Ovary (tissue), 9 donors: ENCODE measurements around the gene EXOC2. TPM values are rescaled to one million over a fixed set of nuclear protein-coding genes. Genes with fewer than 3 reads are reported as not detected.
"Not testable (repeated sequence)": the region's sequence is repeated elsewhere in the genome, so short reads cannot be mapped to it uniquely, and the experiment has no call there.

ENCODE experiments used
- DNase-seq, 5 donors: peaks; one replicate each; pipeline ENCODE4 v3.0.0-alpha.2; 2019 to 2020
- H3K27ac ChIP-seq, 2 donors: fragments of 200-600 bp; one replicate each; pipeline versions ENCODE4 v1.5.1 to v1.8.0; 2019 to 2022
- H3K27me3 ChIP-seq: fragments of 200-600 bp; one replicate; pipeline ENCODE4 v1.8.0; 2022
- H3K36me3 ChIP-seq: fragments of 200-600 bp; sonication (generic); one replicate; pipeline ENCODE4 v1.5.1; 2019
- H3K4me1 ChIP-seq: one replicate; pipeline ENCODE4 v1.8.1; 2013; ENCODE audit warnings: mild to moderate bottlenecking, moderate library complexity; ENCODE audit not compliant: insufficient read depth
- H3K4me3 ChIP-seq: fragments of 200-600 bp; sonication (generic); one replicate; pipeline ENCODE4 v1.5.1; 2017
- H3K9me3 ChIP-seq, 2 donors: fragments of 200-600 bp in 1 of 2; sonication (generic) in 1 of 2; one replicate each; pipeline versions ENCODE4 v1.5.1 to v1.8.1; 2013 to 2019; ENCODE audit warnings: mild to moderate bottlenecking in 1 of 2, moderate library complexity in 1 of 2
- CTCF ChIP-seq, 3 donors: fragments of 450-650 bp in 2 of 3; fragments of 200-600 bp in 1 of 3; IDR thresholded peaks; one replicate each; pipeline versions ENCODE4 v1.5.1 to v1.8.0; 2016 to 2022; ENCODE audit warnings: antibody characterized with exemption in 3 of 3, mild to moderate bottlenecking in 1 of 3
- EP300 ChIP-seq: sonication (generic); formaldehyde crosslinking; IDR thresholded peaks from one replicate; pipeline ENCODE4 v1.6.1; 2017; ENCODE audit warnings: antibody characterized with exemption
- POLR2A ChIP-seq: fragments of 450-650 bp; IDR thresholded peaks from one replicate; pipeline ENCODE4 v1.6.1; 2017; ENCODE audit warnings: antibody characterized with exemption, mild to moderate bottlenecking, moderate library complexity
- WGBS, 3 donors: extraction: QIAGEN DNeasy Blood & Tissue Kit in 1 of 3; methylation state at CpG; one replicate each; pipeline versions ENCODE4 v1.1.5 to v1.1.7; 2013 to 2017; 5-methylcytosine and 5-hydroxymethylcytosine counted together
- intact Hi-C, 4 donors: fragments of 100-400 bp; cut with DNase I; formaldehyde crosslinking; loops; one replicate each; pipeline versions ENCODE4 v1.11.0 to v1.15.1; 2022 to 2023
- polyA plus RNA-seq, 2 donors: library from polyadenylated mRNA; stranded (reverse); fragments of 200-250 nt in 1 of 2; fragments of 350-450 nt in 1 of 2; fragmentation: Illumina TruSeq in 1 of 2; extraction: RNeasy Lipid Tissue Mini Kit (QIAGEN cat#74804) in 1 of 2; gene quantifications; one replicate each; pipeline ENCODE4 v1.2.3, GENCODE V29; 2013 to 2014
- total RNA-seq, 7 donors: library from RNA; depleted of rRNA in 2 of 7; stranded (reverse); fragments of >200 nt in 2 of 7; fragmentation: NEBNext Ultra II Directional in 3 of 7; extraction: Animal tissue kit (Norgen Biotek cat#: 25700) in 3 of 7; gene quantifications; one replicate each; pipeline versions ENCODE4 v1.1.0 to v1.2.4, GENCODE V29; 2016 to 2023
- donor health status: DM: no; HTN: no; CAD: no; lungs with moderate emphysema.
- donor health status: DM: no; HTN: no; CAD: no.
- donor health status: Bipolar disorder and iron deficiency.
- donor health status: DM: yes; HTN: yes; CAD: no.
- donor health status: DM: no; HTN: no; CAD: no.
- donor health status: DM: yes; HTN: yes; CAD: no.

Gene EXOC2
- total and polyA plus RNA-seq, 9 donors, result 7.5 to 17.3 (median 14.2) TPM

GRCh38 chr6:700490-700889, 7.6 kb upstream of the EXOC2 start:
- TF ChIP-seq EP300 (no peak), POLR2A (no peak), CTCF (IDR thresholded peaks at IDR 0.05) (no peak)
- H3K27me3 ChIP-seq, result no peaks in the 10 kb centered on the region
- no peak for DNase-seq
- no peak overlapping the region for H3K4me3 ChIP-seq
- no peaks in the 10 kb centered on the region for H3K4me1 ChIP-seq
- 69 to 78% (median 76%) methylated on average over 3 of the region's 3 CpGs for WGBS, 3 donors
- H3K9me3 ChIP-seq, result no peaks in the 10 kb centered on the region
- intact Hi-C loops, result no loop called here
- H3K27ac ChIP-seq, result no peak overlapping the region
- H3K36me3 ChIP-seq, result no peaks in the 10 kb centered on the region

GRCh38 chr6:699319-699718, 6.4 kb upstream of the EXOC2 start:
- 66 to 71% (median 69%) methylated on average over 6 of the region's 6 CpGs for WGBS, 3 donors
- DNase-seq, result no peak

GRCh38 chr6:694431-695126, 1.6 kb upstream of the EXOC2 start:
- intact Hi-C loops, H3K27me3 ChIP-seq, H3K36me3 ChIP-seq, H3K27ac ChIP-seq, H3K4me1 ChIP-seq, H3K9me3 ChIP-seq, DNase-seq, H3K4me3 ChIP-seq: not testable (repeated sequence)
- WGBS, 3 donors, result 95 to 97% (median 96%) methylated on average over 38 to 40 of the region's 40 CpGs

More at GRCh38 chr6:699319-699718, 6.4 kb upstream of the EXOC2 start:
- no peaks in the 10 kb centered on the region for H3K4me1 ChIP-seq
- no peaks in the 10 kb centered on the region for H3K27me3 ChIP-seq
- no peaks in the 10 kb centered on the region for H3K36me3 ChIP-seq
- H3K9me3 ChIP-seq, result no peaks in the 10 kb centered on the region
- no peak overlapping the region for H3K27ac ChIP-seq
- no peak for TF ChIP-seq CTCF (IDR thresholded peaks at IDR 0.05)
- TF ChIP-seq EP300, result no peak
- TF ChIP-seq POLR2A, result no peak
- intact Hi-C loops, result no loop called here
- H3K4me3 ChIP-seq, result no peak overlapping the region

GRCh38 chr6:693723-694009, 727 bp upstream of the EXOC2 start:
- Histone ChIP-seq H3K4me1 (peaks cover 5% of the 10 kb centered on the region), H3K4me3 (peak overlapping the region; percentile 73), H3K9me3 (no peaks in the 10 kb centered on the region), H3K27me3 (no peaks in the 10 kb centered on the region), H3K36me3 (no peaks in the 10 kb centered on the region), H3K27ac (no peak overlapping the region)
- WGBS, 3 donors, result 80 to 87% (median 86%) methylated on average over 12 of the region's 12 CpGs
- DNase-seq, result peak in 1 of 5 donors; percentile 24
- intact Hi-C loops, result no loop called here
- TF ChIP-seq POLR2A (no peak), CTCF (IDR thresholded peaks at IDR 0.05) (no peak), EP300 (no peak)

- Histone ChIP-seq H3K27ac (no peak overlapping the region), H3K36me3 (no peaks in the 10 kb centered on the region), H3K4me1 (peaks cover 5% of the 10 kb centered on the region), H3K27me3 (no peaks in the 10 kb centered on the region), H3K9me3 (no peaks in the 10 kb centered on the region), H3K4me3 (peak overlapping the region; percentile 73)
- intact Hi-C loops, result no loop called here
- 1 to 3% (median 1%) methylated on average over 38 to 45 of the region's 45 CpGs for WGBS, 3 donors
- TF ChIP-seq POLR2A (no peak), EP300 (no peak), CTCF (IDR thresholded peaks at IDR 0.05) (no peak)
- DNase-seq, result peak in 3 of 5 donors; percentile 15 to 53 (median 27)
Measured at GRCh38 chr6:692356-692851, 535 bp downstream of the EXOC2 start.
